NCI-H187 treated with DMSO at 0.1 percent for 48 hours (cell line): ENCODE data around the gene ARHGAP26.

Experiments
- DNase-seq: peaks from one replicate; lab custom pipeline; 2025; lab: John Stamatoyannopoulos, UW

ARHGAP26 gene

DNA sequence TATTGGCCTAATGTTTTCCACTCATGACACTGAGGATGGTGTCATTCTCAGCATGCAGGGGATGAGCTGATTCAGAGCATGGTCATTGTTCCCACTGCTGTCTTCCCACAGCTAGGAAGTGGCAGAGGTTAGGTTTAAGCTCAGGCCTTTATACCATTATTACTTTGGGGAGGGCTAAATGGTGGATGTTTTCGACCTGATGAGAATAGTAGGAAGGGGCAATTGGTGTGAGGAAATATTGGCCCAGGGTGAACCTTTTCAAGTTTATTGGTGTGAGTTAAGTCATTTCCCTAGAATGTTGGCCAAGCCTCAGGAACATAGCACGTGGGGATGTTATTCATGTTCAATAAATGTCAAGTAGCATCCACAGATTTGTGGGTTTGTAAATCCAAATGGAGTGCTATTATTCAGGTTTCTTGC, 59.6 kb downstream of the ARHGAP26 start:
- DNase-seq, result no peak

GRCh38 chr5:142830241-142831008, 60.2 kb downstream of the ARHGAP26 start:
- no peak for DNase-seq

DNA sequence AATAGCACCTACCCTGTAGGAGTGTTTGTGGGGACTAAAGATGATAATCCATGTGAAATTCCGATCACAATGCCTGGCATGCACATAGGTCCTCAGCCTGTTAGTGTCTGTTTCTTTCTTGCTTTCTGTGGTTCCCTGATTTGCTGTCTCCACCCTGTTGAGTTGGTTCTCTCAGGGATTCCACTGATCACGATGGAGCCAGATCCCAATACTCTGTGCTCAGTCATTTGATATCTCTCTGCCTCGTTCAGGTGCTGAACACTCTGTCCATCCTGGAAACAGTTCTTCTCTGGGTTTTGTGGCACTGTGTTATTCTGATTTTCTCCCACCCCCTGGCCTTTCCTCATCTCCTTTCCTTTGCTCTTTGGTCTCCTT, 60.8 kb downstream of the ARHGAP26 start:
- no peak for DNase-seq

DNA sequence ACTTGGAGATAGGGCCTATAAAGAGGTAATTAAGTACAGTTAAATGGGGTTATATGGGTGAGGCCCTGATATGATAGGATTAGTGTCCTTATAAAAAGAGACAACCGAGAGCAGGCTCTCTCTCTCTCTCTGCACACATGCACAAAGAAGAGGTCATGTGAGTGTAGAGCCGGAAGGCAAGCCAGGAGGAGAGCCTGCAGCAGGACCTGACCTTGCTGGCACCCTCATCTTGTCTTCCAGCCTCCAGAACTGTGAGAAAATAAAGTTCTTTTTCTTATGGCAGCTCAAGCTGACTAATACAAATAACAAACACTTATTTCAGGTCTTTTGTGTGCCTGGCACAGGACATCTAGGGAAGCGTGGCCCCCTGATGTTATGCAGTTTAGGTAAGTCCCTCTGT, 62.1 kb downstream of the ARHGAP26 start:
- DNase-seq, result no peak

DNA sequence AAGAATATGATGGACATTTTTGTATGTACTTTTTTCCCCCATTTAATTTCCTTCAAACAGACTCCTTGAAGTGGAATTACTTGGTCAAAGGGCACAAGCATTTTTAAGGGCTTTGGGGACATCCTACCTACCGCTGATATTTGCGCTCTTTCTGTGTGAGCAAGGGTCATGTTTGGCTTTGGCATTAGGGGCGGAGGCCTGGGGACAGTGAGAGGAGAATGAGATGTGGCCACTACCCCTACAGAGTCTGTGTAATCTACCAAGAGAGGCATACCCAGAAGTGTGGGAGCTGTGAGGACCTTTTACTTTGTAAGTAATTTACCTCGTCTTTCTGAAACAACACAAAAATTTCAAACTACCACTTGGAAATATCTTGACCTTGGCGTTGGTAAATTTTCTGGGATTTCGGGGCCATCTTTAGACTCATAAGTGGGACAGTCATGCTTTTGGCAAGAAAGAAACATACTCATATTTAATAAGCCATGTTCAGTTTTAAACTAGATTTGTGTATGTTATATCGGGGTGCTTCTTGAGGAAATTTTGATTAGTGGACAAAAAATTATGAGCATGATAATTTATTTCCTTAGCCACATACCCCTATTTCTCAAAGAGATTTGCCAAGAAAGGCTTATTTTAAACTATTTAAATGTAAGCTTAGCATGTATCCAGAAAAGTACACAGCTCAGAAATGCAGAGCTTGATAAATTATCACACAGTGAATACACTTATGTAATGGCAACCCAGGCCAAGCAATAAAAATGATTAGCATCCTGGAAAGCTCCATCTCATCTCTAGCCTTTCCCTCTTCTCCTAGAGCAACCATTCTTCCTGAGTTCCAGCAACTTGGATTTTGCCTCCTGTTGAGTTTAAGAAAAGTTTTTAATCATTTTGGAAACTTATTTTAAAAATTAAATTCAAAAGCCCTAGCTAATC, 63.6 kb downstream of the ARHGAP26 start:
- no peak for DNase-seq

GRCh38 chr5:142834504-142834903, 64.3 kb downstream of the ARHGAP26 start:
- no peak for DNase-seq

GRCh38 chr5:142835540-142835939, 65.4 kb downstream of the ARHGAP26 start:
- no peak for DNase-seq

GRCh38 chr5:142836048-142836447, 65.9 kb downstream of the ARHGAP26 start:
- no peak for DNase-seq

- DNase-seq, result no peak
Measured at GRCh38 chr5:142837081-142837725, 67.0 kb downstream of the ARHGAP26 start.

DNA sequence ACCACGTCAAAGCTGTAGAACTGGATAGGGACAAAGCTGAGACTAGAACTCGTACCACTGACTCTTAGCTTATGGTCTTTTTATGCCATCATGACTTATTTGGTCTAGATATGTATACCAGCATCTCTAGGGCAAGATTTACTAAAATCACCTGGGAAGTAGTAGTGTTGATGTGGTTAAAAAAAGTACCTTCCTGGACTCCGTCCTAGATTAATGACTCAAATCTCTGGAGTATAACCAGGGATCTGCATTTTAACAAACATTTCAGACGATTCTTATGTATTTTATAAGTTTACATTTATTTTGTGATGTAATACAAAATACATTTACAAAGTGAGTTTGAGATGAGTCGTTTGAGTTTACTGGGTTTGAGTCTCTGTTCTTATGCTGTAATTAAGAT, 68.7 kb downstream of the ARHGAP26 start:
- no peak for DNase-seq

DNA sequence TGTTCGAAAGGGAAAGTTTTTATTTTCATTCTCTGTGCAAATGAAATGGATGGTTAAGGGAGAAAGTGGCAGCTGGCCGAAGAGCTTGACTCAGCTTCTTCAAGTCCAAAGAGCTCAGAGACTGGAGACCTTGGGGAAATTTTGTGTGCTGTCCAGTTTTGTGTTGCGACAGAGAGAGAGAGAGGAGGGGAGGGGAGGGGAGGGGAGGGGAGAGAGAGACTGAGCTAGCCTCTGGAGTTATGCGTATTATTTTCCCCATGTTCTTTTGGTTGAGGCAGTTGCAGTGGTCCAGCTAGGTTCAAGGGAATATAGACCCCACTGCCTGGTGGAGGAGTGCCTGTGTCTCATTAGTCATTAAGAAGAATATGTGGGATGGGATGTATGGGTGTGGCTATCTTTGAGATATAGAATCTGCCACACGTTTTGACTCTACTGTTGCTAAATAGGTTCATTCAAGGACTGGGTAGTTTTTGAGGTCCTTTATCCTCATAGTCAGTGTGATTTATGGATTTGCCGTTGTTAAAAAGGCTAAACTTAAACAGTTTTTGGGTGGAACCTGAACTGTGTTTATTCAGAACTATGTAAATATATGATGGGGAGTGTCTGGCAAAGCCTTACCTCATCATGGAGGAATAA, 69.7 kb downstream of the ARHGAP26 start:
- no peak for DNase-seq

GRCh38 chr5:142840575-142840974, 70.4 kb downstream of the ARHGAP26 start:
- no peak for DNase-seq

DNA sequence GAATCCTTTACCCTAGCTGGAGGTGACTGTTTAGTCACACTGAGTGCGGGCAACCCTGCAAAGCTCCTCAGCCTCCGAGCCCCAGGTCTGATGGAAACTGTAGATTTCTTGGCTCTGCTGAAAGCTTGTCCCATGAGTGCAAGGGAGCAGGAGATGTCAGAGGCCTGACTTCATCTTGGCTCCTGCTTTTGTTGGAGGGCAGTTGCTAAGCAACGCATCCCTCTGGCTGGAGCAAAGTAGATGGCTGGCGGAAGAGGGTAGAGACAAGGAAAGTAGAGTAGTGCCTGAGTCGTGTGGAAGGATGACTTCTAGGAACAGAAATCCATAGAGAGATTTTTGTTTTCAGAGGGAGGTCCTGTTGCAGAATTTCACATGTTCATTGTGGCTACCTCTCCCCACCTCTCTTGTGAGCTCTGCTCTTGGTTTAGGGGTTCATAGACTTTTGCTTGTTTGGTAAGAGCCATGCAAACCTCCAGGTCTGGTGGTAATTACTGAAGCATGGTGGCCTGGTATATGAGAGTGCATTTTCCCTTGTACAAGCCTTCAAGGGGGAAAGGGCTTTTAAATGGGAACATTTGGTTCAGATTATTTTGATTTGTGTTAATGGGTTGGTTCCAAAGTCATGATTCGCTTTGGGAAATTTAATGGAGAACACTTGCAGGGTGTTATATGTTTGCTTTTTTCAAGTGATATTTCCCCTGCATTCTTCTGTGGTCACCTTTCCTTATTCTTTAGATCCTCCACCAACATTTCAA, 71.5 kb downstream of the ARHGAP26 start:
- DNase-seq, result no peak

DNA sequence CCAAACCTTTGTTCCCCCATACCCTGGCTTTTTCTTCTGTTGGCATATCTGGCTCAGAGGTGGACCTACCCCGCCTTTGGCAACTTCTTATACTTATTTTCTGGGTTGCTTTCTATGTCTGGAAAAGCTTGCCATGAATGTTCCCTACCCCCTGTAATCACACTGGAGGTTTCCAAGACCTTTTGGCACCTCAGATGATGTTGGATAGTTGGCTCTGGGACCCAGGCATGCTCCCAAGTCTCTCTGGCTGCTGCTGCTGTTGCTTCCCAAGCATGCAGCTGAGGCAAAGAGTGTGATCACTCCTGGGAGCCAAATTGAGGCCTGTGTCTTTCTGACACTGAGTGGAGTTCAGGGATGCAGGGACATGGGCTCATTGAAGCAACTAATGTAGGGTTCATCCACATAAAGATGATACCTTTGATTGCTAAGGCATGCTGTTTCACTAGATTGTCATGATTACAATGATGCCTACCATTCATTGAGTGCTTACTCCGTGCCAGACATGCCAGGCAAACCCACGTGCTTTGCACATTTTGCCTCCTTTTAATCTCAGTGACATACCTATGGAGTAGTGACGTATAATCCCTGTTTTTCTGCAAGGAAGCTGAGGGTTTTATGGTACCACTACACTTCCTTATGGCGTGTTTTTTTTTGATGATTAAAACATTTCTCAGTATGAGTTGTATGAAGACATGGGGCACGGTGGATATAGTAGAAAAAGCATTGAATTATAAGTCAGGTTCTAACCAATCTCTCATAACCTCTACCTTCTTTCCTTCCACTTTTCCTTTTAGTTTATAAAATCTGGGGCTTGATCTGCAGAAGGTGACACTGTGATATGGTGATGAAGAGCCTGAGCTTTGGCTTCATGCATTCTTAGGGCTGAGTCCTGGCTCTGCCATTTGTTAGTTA, 73.1 kb downstream of the ARHGAP26 start:
- no peak for DNase-seq

DNA sequence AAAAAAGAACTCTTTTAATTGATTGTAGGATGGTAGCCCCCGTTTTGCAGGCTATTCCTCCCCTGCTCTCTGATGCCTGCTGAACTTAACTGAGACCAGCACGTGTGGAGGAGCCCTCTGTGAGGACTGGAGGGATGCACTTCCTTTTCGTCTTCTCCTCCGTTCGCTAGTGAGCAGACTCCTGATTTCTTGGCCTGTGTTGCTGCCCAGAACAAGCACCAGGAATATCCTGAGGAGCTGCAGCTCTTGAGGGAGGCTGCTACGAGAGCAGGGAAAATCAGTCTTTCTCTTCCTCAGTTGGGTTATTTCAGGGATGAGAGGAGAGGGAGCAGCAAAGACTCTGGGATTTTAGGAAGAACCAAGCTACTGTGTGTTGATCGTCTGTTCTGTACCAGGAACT, 74.7 kb downstream of the ARHGAP26 start:
- DNase-seq, result no peak

DNA sequence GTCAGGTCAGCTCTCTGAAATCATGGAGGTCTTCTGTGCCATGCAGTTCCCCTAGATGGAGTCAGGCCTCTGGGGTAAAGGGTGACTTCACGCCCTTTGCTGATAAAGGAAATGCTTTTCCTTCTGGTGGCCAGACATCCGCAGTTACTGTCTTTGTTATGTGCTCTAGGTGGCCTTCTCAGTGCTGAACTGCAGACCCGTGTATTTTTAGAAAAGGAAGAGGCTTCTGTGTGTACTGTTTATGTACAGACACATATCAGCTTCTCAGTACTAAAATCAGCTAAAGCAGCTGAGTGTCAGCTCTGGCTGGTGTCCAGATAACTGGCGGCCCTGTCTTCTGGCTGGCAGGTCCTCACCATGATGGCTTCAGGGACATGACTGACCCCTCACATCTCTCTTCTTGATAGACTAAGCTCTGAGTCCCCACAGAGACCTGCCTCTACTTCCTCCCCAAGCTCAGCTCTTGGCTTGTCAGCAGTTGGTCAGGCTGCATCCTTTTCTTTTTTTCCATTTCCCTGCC, 75.3 kb downstream of the ARHGAP26 start:
- DNase-seq, result no peak

GRCh38 chr5:142845954-142846398, 75.8 kb downstream of the ARHGAP26 start:
- DNase-seq, result no peak

DNA sequence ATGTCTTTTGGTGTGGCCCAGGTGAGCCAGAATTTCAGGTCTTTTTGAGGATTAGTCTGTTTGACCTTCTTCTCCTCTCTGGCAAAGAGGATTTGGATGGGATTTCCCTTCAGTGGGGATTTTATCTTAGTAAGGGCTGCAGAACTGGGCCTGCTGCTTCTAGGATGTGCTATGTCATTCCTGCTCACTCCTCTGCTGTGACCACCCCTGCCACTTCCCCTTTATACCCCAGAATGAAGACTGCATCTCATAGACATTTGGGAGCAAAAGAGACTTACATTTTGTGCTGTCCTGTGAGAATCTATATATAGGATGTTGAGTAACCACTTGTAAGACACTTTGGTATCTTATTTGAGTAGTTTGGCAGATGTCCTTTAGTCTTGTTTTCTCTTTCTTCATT, 76.2 kb downstream of the ARHGAP26 start:
- no peak for DNase-seq

- DNase-seq, result no peak
Measured at GRCh38 chr5:142847898-142848790, 78.0 kb downstream of the ARHGAP26 start.
